ENCODE data around the gene FOXP3.
"Not testable (repeated sequence)": the region's sequence is repeated elsewhere in the genome, so short reads cannot be mapped to it uniquely, and the experiment has no call there.

FOXP3 gene

GRCh38 chrX:49264460-49264859 is at the start of gene FOXP3:
Gene FOXP3, minus strand, starts transcription at chrX:49264710. Its CDS starts 6,205 bp downstream, at chrX:49258505.
- no peak for DNase-seq

GRCh38 chrX:49312176-49312575 is 47.7 kb upstream of the FOXP3 start:
- no peak for DNase-seq

GRCh38 chrX:49310371-49310770 is 45.9 kb upstream of the FOXP3 start:
- DNase-seq, result no peak

GRCh38 chrX:49309401-49309981 is 45.0 kb upstream of the FOXP3 start:
- no peak for DNase-seq

- no peak for DNase-seq
Measured at GRCh38 chrX:49308604-49309269, 44.2 kb upstream of the FOXP3 start.

- not testable (repeated sequence) for DNase-seq
Measured at GRCh38 chrX:49307775-49308174, 43.3 kb upstream of the FOXP3 start.

GRCh38 chrX:49303346-49303745 is 38.8 kb upstream of the FOXP3 start, which contains the start of gene GAGE10:
Gene GAGE10, plus strand, starts transcription at chrX:49303646. Its CDS starts 1,214 bp downstream, at chrX:49304860.
- no peak for DNase-seq

- DNase-seq, result no peak
Measured at GRCh38 chrX:49300703-49301102, 36.2 kb upstream of the FOXP3 start.

GRCh38 chrX:49299293-49299692 is 34.8 kb upstream of the FOXP3 start:
- DNase-seq, result not testable (repeated sequence)

GRCh38 chrX:49292400-49293362 is 28.2 kb upstream of the FOXP3 start:
- DNase-seq, result no peak

GRCh38 chrX:49291615-49292337 is 27.3 kb upstream of the FOXP3 start:
- DNase-seq, result peak; percentile 2

- DNase-seq, result no peak
Measured at GRCh38 chrX:49290215-49290614, 25.7 kb upstream of the FOXP3 start.

- DNase-seq, result no peak
Measured at GRCh38 chrX:49287665-49288064, 23.2 kb upstream of the FOXP3 start.

GRCh38 chrX:49286581-49286980 is 22.1 kb upstream of the FOXP3 start:
- DNase-seq, result no peak

- DNase-seq, result no peak
Measured at GRCh38 chrX:49286136-49286535, 21.6 kb upstream of the FOXP3 start.

- DNase-seq, result no peak
Measured at GRCh38 chrX:49284212-49284611, 19.7 kb upstream of the FOXP3 start.

- peak; percentile 1 for DNase-seq
Measured at GRCh38 chrX:49282647-49283011, 18.1 kb upstream of the FOXP3 start.

- no peak for DNase-seq
Measured at GRCh38 chrX:49278081-49278480, 13.6 kb upstream of the FOXP3 start.

- DNase-seq, result no peak
Measured at GRCh38 chrX:49277535-49277830, 13.0 kb upstream of the FOXP3 start.

- DNase-seq, result no peak
Measured at GRCh38 chrX:49276671-49277534, 12.4 kb upstream of the FOXP3 start.

GRCh38 chrX:49276207-49276606 is 11.7 kb upstream of the FOXP3 start:
- DNase-seq, result no peak

- no peak for DNase-seq
Measured at GRCh38 chrX:49273181-49273727, 8.7 kb upstream of the FOXP3 start.
